GM21723 (cell line): ENCODE data around the gene RNF141.

Experiments
- ATAC-seq: cut with Tn5 transposase; IDR thresholded peaks from one replicate; pipeline ENCODE4 v1.9.1; 2021; ENCODE audit warnings: mild to moderate bottlenecking, moderate library complexity; ENCODE audit not compliant: unreplicated experiment

The RNF141 gene

GRCh38 chr11:10499874-10500601 is 40.9 kb downstream of the RNF141 start:
- ATAC-seq: no peak

- ATAC-seq: no peak
Measured at GRCh38 chr11:10499452-10499851, 41.5 kb downstream of the RNF141 start.

GRCh38 chr11:10498426-10499250 is 42.3 kb downstream of the RNF141 start:
- no peak for ATAC-seq

GRCh38 chr11:10498022-10498400 is 43.0 kb downstream of the RNF141 start:
- no peak for ATAC-seq

- no peak for ATAC-seq
Measured at GRCh38 chr11:10497371-10498021, 43.5 kb downstream of the RNF141 start.

GRCh38 chr11:10496296-10496936 is 44.6 kb downstream of the RNF141 start:
- no peak for ATAC-seq

GRCh38 chr11:10495464-10495786 is 45.6 kb downstream of the RNF141 start:
- no peak for ATAC-seq

- no peak for ATAC-seq
Measured at GRCh38 chr11:10494636-10495463, 46.1 kb downstream of the RNF141 start.

- ATAC-seq: no peak
Measured at GRCh38 chr11:10493041-10493663, 47.8 kb downstream of the RNF141 start.

GRCh38 chr11:10492084-10492483 is 48.9 kb downstream of the RNF141 start:
- ATAC-seq: no peak

- ATAC-seq: no peak
Measured at GRCh38 chr11:10490398-10491241, 50.4 kb downstream of the RNF141 start.

GRCh38 chr11:10490032-10490397 is 51.0 kb downstream of the RNF141 start:
- no peak for ATAC-seq

GRCh38 chr11:10488934-10489691 is 51.9 kb downstream of the RNF141 start:
- ATAC-seq: peak; percentile 54

- ATAC-seq: peak; percentile 29
Measured at GRCh38 chr11:10488121-10488933, 52.7 kb downstream of the RNF141 start.

GRCh38 chr11:10487002-10487647 is 53.9 kb downstream of the RNF141 start:
- no peak for ATAC-seq

- ATAC-seq: no peak
Measured at GRCh38 chr11:10486161-10486840, 54.7 kb downstream of the RNF141 start.

GRCh38 chr11:10485646-10486045 is 55.3 kb downstream of the RNF141 start:
- no peak for ATAC-seq
